ENCODE measurements around the gene HNRNPUL2. TPM values are rescaled to one million over a fixed set of nuclear protein-coding genes. Genes with fewer than 3 reads are reported as not detected.

HNRNPUL2 gene
- total and polyA plus RNA-seq, 2 of the 8 experiments (the other 6 are each of a cell fraction or from before 2014, with no cell fraction given), result 14.9 to 46.4 TPM

DNA sequence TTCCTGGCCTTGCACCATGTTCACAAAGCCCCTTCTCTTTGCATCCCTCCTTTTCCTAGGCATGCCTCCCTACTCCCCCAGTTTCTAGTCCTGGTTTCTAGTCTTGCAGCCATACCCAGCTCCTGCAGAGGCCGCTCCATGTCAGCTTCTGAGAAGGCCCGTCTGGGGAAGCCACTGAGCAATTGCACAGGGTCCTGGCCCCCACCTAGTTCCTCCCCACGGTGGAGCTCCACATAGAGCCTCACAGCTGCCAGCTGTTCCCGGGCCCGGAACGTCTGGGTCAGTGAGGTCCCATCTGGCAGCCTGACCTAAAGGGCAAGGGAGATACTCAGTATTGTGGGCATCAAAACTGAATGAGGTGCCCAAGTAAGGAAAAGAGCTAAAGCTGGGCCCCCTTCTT lies 50.6 kb downstream of the HNRNPUL2 start:
- Histone ChIP-seq H3K56ac (replicated peaks; ENCODE audit: insufficient read length, low read depth, low read length) (no peak overlapping the region), H3K79me2 (ENCODE audit: control insufficient read depth in 1 of 2, insufficient read depth in 2 of 2, low read length in 2 of 2) (peaks cover 0 to 23% of the 10 kb centered on the region in 2 experiments; a peak in 2 of 4 replicates), H3K4me1 (replicated peaks in 1 of 4; ENCODE audit: control insufficient read depth in 3 of 4, insufficient read depth in 4 of 4, low read length in 3 of 4) (peaks cover 3 to 8% (median 6%) of the 10 kb centered on the region in 4 experiments; a peak in 5 of 7 replicates), H3K27ac (ENCODE audit: low read depth, low read length) (no peak overlapping the region), H2BK20ac (ENCODE audit: low read length) (no peak overlapping the region), H3K4ac (replicated peaks; ENCODE audit: insufficient read length, low read depth, low read length) (no peak overlapping the region), H2BK15ac (ENCODE audit: low read length) (no peak overlapping the region), H3K9ac (replicated peaks in 1 of 4; ENCODE audit: extremely low read depth in 1 of 4, low read depth in 3 of 4, low read length in 3 of 4) (no peak overlapping the region; a peak in 1 of 7 replicates), H2BK120ac (replicated peaks; ENCODE audit: low read depth, low read length) (no peak overlapping the region), H2AFZ (ENCODE audit: low read length) (no peak overlapping the region), H3K18ac (ENCODE audit: extremely low read depth, low read length) (no peak overlapping the region), H2BK12ac (ENCODE audit: low read depth, low read length) (no peak overlapping the region), H4K8ac (ENCODE audit: extremely low read depth, insufficient read depth, low read length) (no peak overlapping the region), H3K27me3 (replicated peaks in 1 of 4; ENCODE audit: control insufficient read depth in 3 of 4, extremely low read depth in 1 of 4, insufficient read depth in 3 of 4, low read length in 3 of 4) (no peaks in the 10 kb centered on the region), H3K23me2 (ENCODE audit: low read depth, low read length) (peaks cover 9% of the 10 kb centered on the region), H3K79me1 (ENCODE audit: low read depth, low read length) (peaks cover 9% of the 10 kb centered on the region), H4K20me1 (replicated peaks in 1 of 2; ENCODE audit: control insufficient read depth in 1 of 2, insufficient read depth in 2 of 2, low read length in 2 of 2) (peaks cover 0 to 1% of the 10 kb centered on the region in 2 experiments), H3K36me3 (ENCODE audit: control insufficient read depth in 2 of 4, insufficient read depth in 4 of 4, low read length in 3 of 4) (peaks cover 5 to 29% (median 9%) of the 10 kb centered on the region in 4 experiments; a peak in 5 of 8 replicates), H4K91ac (replicated peaks; ENCODE audit: insufficient read length, low read length) (no peak overlapping the region), H2BK5ac (ENCODE audit: low read depth, low read length) (no peak overlapping the region), H3K4me2 (ENCODE audit: insufficient read depth in 1 of 2, low read depth in 2 of 2, low read length in 2 of 2) (no peak overlapping the region), H3K4me3 (ENCODE audit: extremely low read depth in 1 of 4, insufficient read depth in 2 of 4, low read depth in 3 of 4, low read length in 4 of 4) (no peak overlapping the region), H2AK5ac (ENCODE audit: low read depth, low read length) (no peak overlapping the region), H3K14ac (ENCODE audit: insufficient read length) (no peak overlapping the region), H3K9me3 (ENCODE audit: insufficient read depth in 2 of 2, low read depth in 1 of 2, low read length in 1 of 2) (no peaks in the 10 kb centered on the region), H4K5ac (ENCODE audit: insufficient read length, low read depth, low read length) (no peak overlapping the region), H3K23ac (ENCODE audit: insufficient read length) (no peak overlapping the region)
- ChIA-PET CTCF (ENCODE audit: partially characterized antibody) (interaction anchor here (0.5 to 3.2 kb wide), 12 partner anchors 8 to 209 kb away, joined by 3 to 16 read pairs (median 4); partner anchors contain the start of genes CSKMT and EML3), POLR2A (ENCODE audit: partially characterized antibody) (interaction anchor here (0.7 to 61.4 kb wide), 11 partner anchors 15 to 111 kb away, joined by 3 to 2041 read pairs (median 3); partner anchors contain the start of genes BSCL2, C11orf98, CSKMT and GANAB)
- peak; percentile 27 to 40; a peak in 2 of 4 replicates for TF ChIP-seq RAD21 (IDR thresholded peaks at IDR 0.05 in 1 of 2, conservative IDR thresholded peaks at IDR 0.05 in 1 of 2; ENCODE audit: low read depth in 2 of 2, low read length in 2 of 2)
- TF ChIP-seq, protein P1, sequence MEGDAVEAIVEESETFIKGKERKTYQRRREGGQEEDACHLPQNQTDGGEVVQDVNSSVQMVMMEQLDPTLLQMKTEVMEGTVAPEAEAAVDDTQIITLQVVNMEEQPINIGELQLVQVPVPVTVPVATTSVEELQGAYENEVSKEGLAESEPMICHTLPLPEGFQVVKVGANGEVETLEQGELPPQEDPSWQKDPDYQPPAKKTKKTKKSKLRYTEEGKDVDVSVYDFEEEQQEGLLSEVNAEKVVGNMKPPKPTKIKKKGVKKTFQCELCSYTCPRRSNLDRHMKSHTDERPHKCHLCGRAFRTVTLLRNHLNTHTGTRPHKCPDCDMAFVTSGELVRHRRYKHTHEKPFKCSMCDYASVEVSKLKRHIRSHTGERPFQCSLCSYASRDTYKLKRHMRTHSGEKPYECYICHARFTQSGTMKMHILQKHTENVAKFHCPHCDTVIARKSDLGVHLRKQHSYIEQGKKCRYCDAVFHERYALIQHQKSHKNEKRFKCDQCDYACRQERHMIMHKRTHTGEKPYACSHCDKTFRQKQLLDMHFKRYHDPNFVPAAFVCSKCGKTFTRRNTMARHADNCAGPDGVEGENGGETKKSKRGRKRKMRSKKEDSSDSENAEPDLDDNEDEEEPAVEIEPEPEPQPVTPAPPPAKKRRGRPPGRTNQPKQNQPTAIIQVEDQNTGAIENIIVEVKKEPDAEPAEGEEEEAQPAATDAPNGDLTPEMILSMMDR (IDR thresholded peaks at IDR 0.05; ENCODE audit: control extremely low read depth in 1 of 3, insufficient read depth in 1 of 3, low read depth in 1 of 3, low read length in 3 of 3), result peak; percentile 3 to 11 (median 9); a peak in 3 of 4 replicates
- no peak for TF ChIP-seq HDAC6 (IDR thresholded peaks at IDR 0.05; ENCODE audit: low read depth, low read length)
- FAIRE-seq (no peak), DNase-seq (ENCODE audit: low read depth in 1 of 2, low spot score in 2 of 2) (no peak)
- 95% methylated on average over 6 of the region's 6 CpGs; no CpG with 5 or more reads in 1 of the 2 experiments for WGBS, 2 experiments (ENCODE audit: extremely low coverage in 1 of 2, insufficient coverage in 1 of 2, insufficient read length in 1 of 2, insufficient replicate concordance in 2 of 2, low coverage in 1 of 2, low lambda C conversion rate in 2 of 2, missing lambda C conversion rate in 1 of 2)
